Measurements from ENCODE around the gene FBXL20. TPM values are rescaled to one million over a fixed set of nuclear protein-coding genes. Genes with fewer than 3 reads are reported as not detected.
A peak's percentile ranks its signal among the peaks of the same experiment; 100 is the strongest.
"Not testable (repeated sequence)": the region's sequence is repeated elsewhere in the genome, so short reads cannot be mapped to it uniquely, and the experiment has no call there.

Gene FBXL20
- total RNA-seq, 2 donors from 2014 or later, result 28.5 to 30.5 TPM

GRCh38 chr17:39404542-39405378, 3.3 kb upstream of the FBXL20 start:
- H3K36me3 Mint-ChIP-seq (ENCODE audit: insufficient read depth in 2 of 2), result peaks cover 9 to 21% of the 10 kb centered on the region in 2 donors
- no peaks in the 10 kb centered on the region for H3K27me3 Mint-ChIP-seq (ENCODE audit: low read depth)
- no peaks in the 10 kb centered on the region for H3K9me3 Mint-ChIP-seq
- DNase-seq (peak; percentile 41 to 49), ATAC-seq (replicated peaks in 1 of 2) (peak; percentile 54 to 60)
- peak overlapping the region; percentile 81 to 85 for H3K4me3 Mint-ChIP-seq
- H3K27ac Mint-ChIP-seq, result peak overlapping the region; percentile 97
- H3K4me1 Mint-ChIP-seq (ENCODE audit: low read depth), result peaks cover 67% of the 10 kb centered on the region

- ATAC-seq (replicated peaks in 1 of 2) (no peak), DNase-seq (no peak)
- Mint-ChIP-seq H3K36me3 (ENCODE audit: insufficient read depth in 2 of 2) (peaks cover 4 to 8% of the 10 kb centered on the region in 2 donors), H3K9me3 (no peaks in the 10 kb centered on the region), H3K27me3 (ENCODE audit: low read depth) (no peaks in the 10 kb centered on the region), H3K4me3 (peak overlapping the region; percentile 91 to 99), H3K27ac (peak overlapping the region; percentile 79), H3K4me1 (ENCODE audit: low read depth) (peaks cover 61% of the 10 kb centered on the region)
Observed at GRCh38 chr17:39402890-39403605, 1.6 kb upstream of the FBXL20 start.

- H3K27ac Mint-ChIP-seq, result peak overlapping the region; percentile 88
- peak; percentile 89 for DNase-seq
- no peaks in the 10 kb centered on the region for H3K9me3 Mint-ChIP-seq
- peaks cover 60% of the 10 kb centered on the region for H3K4me1 Mint-ChIP-seq (ENCODE audit: low read depth)
- peaks cover 4 to 8% of the 10 kb centered on the region in 2 donors for H3K36me3 Mint-ChIP-seq (ENCODE audit: insufficient read depth in 2 of 2)
- H3K4me3 Mint-ChIP-seq, result peak overlapping the region; percentile 91 to 99
- H3K27me3 Mint-ChIP-seq (ENCODE audit: low read depth), result no peaks in the 10 kb centered on the region
- peak; percentile 52 to 54 for ATAC-seq (replicated peaks in 1 of 2)
Observed at GRCh38 chr17:39402244-39402889, 941 bp upstream of the FBXL20 start.

GRCh38 chr17:39400547-39401411, 647 bp downstream of the FBXL20 start:
- H3K27me3 Mint-ChIP-seq (ENCODE audit: low read depth), result no peaks in the 10 kb centered on the region
- peak overlapping the region; percentile 91 to 99 for H3K4me3 Mint-ChIP-seq
- no peaks in the 10 kb centered on the region for H3K9me3 Mint-ChIP-seq
- peaks cover 2 to 5% of the 10 kb centered on the region in 2 donors for H3K36me3 Mint-ChIP-seq (ENCODE audit: insufficient read depth in 2 of 2)
- peak overlapping the region; percentile 80 for H3K27ac Mint-ChIP-seq
- ATAC-seq (replicated peaks in 1 of 2) (peak in 1 of 2 donors; percentile 1), DNase-seq (peak in 1 of 2 donors; percentile 38)
- H3K4me1 Mint-ChIP-seq (ENCODE audit: low read depth), result peaks cover 47% of the 10 kb centered on the region

- no peak for ATAC-seq (replicated peaks in 1 of 2)
- DNase-seq, result no peak
- H3K27me3 Mint-ChIP-seq (ENCODE audit: low read depth), result no peaks in the 10 kb centered on the region
- H3K27ac Mint-ChIP-seq, result peak overlapping the region; percentile 80
- H3K9me3 Mint-ChIP-seq, result no peaks in the 10 kb centered on the region
- peaks cover 42% of the 10 kb centered on the region for H3K4me1 Mint-ChIP-seq (ENCODE audit: low read depth)
- H3K36me3 Mint-ChIP-seq (ENCODE audit: insufficient read depth in 2 of 2), result peaks cover 2 to 5% of the 10 kb centered on the region in 2 donors
- H3K4me3 Mint-ChIP-seq, result peak overlapping the region; percentile 91 to 99
Observed at GRCh38 chr17:39399791-39400190, 1.6 kb downstream of the FBXL20 start.

- ATAC-seq (replicated peaks in 1 of 2), result no peak
- H3K4me1 Mint-ChIP-seq (ENCODE audit: low read depth), result peaks cover 8% of the 10 kb centered on the region
- H3K27ac Mint-ChIP-seq, result no peak overlapping the region
- no peaks in the 10 kb centered on the region for H3K9me3 Mint-ChIP-seq
- no peak overlapping the region for H3K4me3 Mint-ChIP-seq
- H3K36me3 Mint-ChIP-seq (ENCODE audit: insufficient read depth in 2 of 2), result no peaks in the 10 kb centered on the region
- no peaks in the 10 kb centered on the region for H3K27me3 Mint-ChIP-seq (ENCODE audit: low read depth)
- no peak for DNase-seq
Observed at GRCh38 chr17:39393736-39394135, 7.7 kb downstream of the FBXL20 start.

- H3K36me3 Mint-ChIP-seq (ENCODE audit: insufficient read depth in 2 of 2), result no peaks in the 10 kb centered on the region
- H3K4me3 Mint-ChIP-seq, result no peak overlapping the region
- DNase-seq (no peak), ATAC-seq (replicated peaks in 1 of 2) (no peak)
- H3K9me3 Mint-ChIP-seq, result no peaks in the 10 kb centered on the region
- peaks cover 8% of the 10 kb centered on the region for H3K4me1 Mint-ChIP-seq (ENCODE audit: low read depth)
- no peaks in the 10 kb centered on the region for H3K27me3 Mint-ChIP-seq (ENCODE audit: low read depth)
- H3K27ac Mint-ChIP-seq, result no peak overlapping the region
Observed at GRCh38 chr17:39391448-39391847, 10.0 kb downstream of the FBXL20 start.

- H3K27ac Mint-ChIP-seq, result no peak overlapping the region
- no peak for DNase-seq
- peaks cover 11% of the 10 kb centered on the region for H3K4me1 Mint-ChIP-seq (ENCODE audit: low read depth)
- no peaks in the 10 kb centered on the region for H3K36me3 Mint-ChIP-seq (ENCODE audit: insufficient read depth in 2 of 2)
- H3K27me3 Mint-ChIP-seq (ENCODE audit: low read depth), result no peaks in the 10 kb centered on the region
- no peaks in the 10 kb centered on the region for H3K9me3 Mint-ChIP-seq
- H3K4me3 Mint-ChIP-seq, result no peak overlapping the region
- no peak for ATAC-seq (replicated peaks in 1 of 2)
Observed at GRCh38 chr17:39385040-39385439, 16.4 kb downstream of the FBXL20 start.

- H3K27me3 Mint-ChIP-seq (ENCODE audit: low read depth), result no peaks in the 10 kb centered on the region
- ATAC-seq (replicated peaks in 1 of 2) (peak; percentile 80 to 95), DNase-seq (peak in 1 of 2 donors; percentile 38)
- no peak overlapping the region for H3K27ac Mint-ChIP-seq
- peaks cover 40% of the 10 kb centered on the region for H3K4me1 Mint-ChIP-seq (ENCODE audit: low read depth)
- peak overlapping the region in 1 of 2 donors; percentile 31 for H3K4me3 Mint-ChIP-seq
- H3K36me3 Mint-ChIP-seq (ENCODE audit: insufficient read depth in 2 of 2), result no peaks in the 10 kb centered on the region
- H3K9me3 Mint-ChIP-seq, result no peaks in the 10 kb centered on the region
Observed at GRCh38 chr17:39380144-39380543, 21.3 kb downstream of the FBXL20 start.

GRCh38 chr17:39376434-39376833, 25.0 kb downstream of the FBXL20 start:
- no peaks in the 10 kb centered on the region for H3K27me3 Mint-ChIP-seq (ENCODE audit: low read depth)
- DNase-seq (no peak), ATAC-seq (replicated peaks in 1 of 2) (no peak)
- no peaks in the 10 kb centered on the region for H3K36me3 Mint-ChIP-seq (ENCODE audit: insufficient read depth in 2 of 2)
- no peak overlapping the region for H3K4me3 Mint-ChIP-seq
- H3K27ac Mint-ChIP-seq, result no peak overlapping the region
- H3K9me3 Mint-ChIP-seq, result no peaks in the 10 kb centered on the region
- H3K4me1 Mint-ChIP-seq (ENCODE audit: low read depth), result peaks cover 35% of the 10 kb centered on the region

GRCh38 chr17:39367805-39368204, 33.6 kb downstream of the FBXL20 start:
- not testable (repeated sequence) for H3K4me3 Mint-ChIP-seq; H3K4me1 Mint-ChIP-seq (ENCODE audit: low read depth); DNase-seq; H3K9me3 Mint-ChIP-seq; H3K27me3 Mint-ChIP-seq (ENCODE audit: low read depth); ATAC-seq (replicated peaks in 1 of 2); H3K27ac Mint-ChIP-seq; H3K36me3 Mint-ChIP-seq (ENCODE audit: insufficient read depth in 2 of 2)

GRCh38 chr17:39365872-39366271, 35.6 kb downstream of the FBXL20 start:
- ATAC-seq (replicated peaks in 1 of 2), result no peak
- Mint-ChIP-seq H3K4me3 (no peak overlapping the region), H3K9me3 (no peaks in the 10 kb centered on the region), H3K27ac (no peak overlapping the region), H3K36me3 (ENCODE audit: insufficient read depth in 2 of 2) (no peaks in the 10 kb centered on the region), H3K4me1 (ENCODE audit: low read depth) (peaks cover 2% of the 10 kb centered on the region), H3K27me3 (ENCODE audit: low read depth) (no peaks in the 10 kb centered on the region)
- DNase-seq, result no peak

Measured in activated T-cell treated with anti-CD3 and anti-CD28 coated beads, Interleukin-2, amount 50 U/mL, for 72 hours (primary cell).